Fibroblast of villous mesenchyme (primary cell): ENCODE data around the gene SNN. TPM values are rescaled to one million over a fixed set of nuclear protein-coding genes. Genes with fewer than 3 reads are reported as not detected.

ENCODE experiments used
- DNase-seq: peaks from one replicate; pipeline ENCODE4 v3.0.0-alpha.2; 2010; ENCODE audit warnings: low read depth
- H3K4me3 ChIP-seq: 2 replicates; pipeline ENCODE4 v1.5.1; 2011; ENCODE audit warnings: low read depth, mild to moderate bottlenecking, low read length
- CTCF ChIP-seq: IDR thresholded peaks from 2 replicates; pipeline ENCODE4 v1.5.1; 2012; ENCODE audit warnings: low read depth, mild to moderate bottlenecking, low read length; ENCODE audit not compliant: insufficient read depth
- total RNA-seq: library from RNA; depleted of rRNA; stranded (reverse); fragments of >200 nt; gene quantifications from 2 replicates; pipeline ENCODE4 v1.2.3, GENCODE V29; 2012

The SNN gene
- total RNA-seq, 1 donor: 13.0 TPM

- H3K4me3 ChIP-seq: no peak overlapping the region
- no peak for DNase-seq
- TF ChIP-seq CTCF: no peak
Measured at GRCh38 chr16:11630046-11630767, 38.0 kb upstream of the SNN start.

- no peak for DNase-seq
- no peak overlapping the region for H3K4me3 ChIP-seq
- TF ChIP-seq CTCF: no peak
Measured at GRCh38 chr16:11630768-11631056, 37.5 kb upstream of the SNN start.

- no peak for TF ChIP-seq CTCF
- DNase-seq: no peak
- H3K4me3 ChIP-seq: no peak overlapping the region
Measured at GRCh38 chr16:11631214-11631613, 37.0 kb upstream of the SNN start.

GRCh38 chr16:11632455-11632939 is 35.8 kb upstream of the SNN start:
- no peak overlapping the region for H3K4me3 ChIP-seq
- no peak for TF ChIP-seq CTCF
- DNase-seq: peak; percentile 89

GRCh38 chr16:11633113-11633512 is 35.1 kb upstream of the SNN start:
- no peak for DNase-seq
- H3K4me3 ChIP-seq: no peak overlapping the region
- TF ChIP-seq CTCF: no peak

GRCh38 chr16:11634312-11634711 is 33.9 kb upstream of the SNN start:
- H3K4me3 ChIP-seq: no peak overlapping the region
- no peak for TF ChIP-seq CTCF
- DNase-seq: no peak

- no peak overlapping the region for H3K4me3 ChIP-seq
- DNase-seq: no peak
Measured at GRCh38 chr16:11635113-11635652, 33.1 kb upstream of the SNN start.

More at GRCh38 chr16:11635113-11635652, 33.1 kb upstream of the SNN start:
- TF ChIP-seq CTCF: no peak
